Large intestine (tissue), 12 donors: ENCODE data around the gene KRT80. TPM values are rescaled to one million over a fixed set of nuclear protein-coding genes. Genes with fewer than 3 reads are reported as not detected.
"Not testable (repeated sequence)": the region's sequence is repeated elsewhere in the genome, so short reads cannot be mapped to it uniquely, and the experiment has no call there.

Experiments
- DNase-seq, 2 donors: peaks; one replicate each; pipeline versions ENCODE4 v3.0.0 to v3.0.0-alpha.2; 2013
- H3K27ac ChIP-seq: one replicate; pipeline ENCODE4 v1.5.1; 2013; ENCODE audit warnings: low read length
- H3K27me3 ChIP-seq: 2 replicates; pipeline ENCODE4 v1.6.1; 2013; ENCODE audit warnings: low read length; ENCODE audit not compliant: control insufficient read depth, insufficient read depth
- H3K36me3 ChIP-seq: 2 replicates; pipeline ENCODE4 v1.6.1; 2013; ENCODE audit warnings: low read length; ENCODE audit not compliant: control insufficient read depth, insufficient read depth
- H3K4me1 ChIP-seq: one replicate; pipeline ENCODE4 v1.6.1; 2013; ENCODE audit warnings: low read length; ENCODE audit not compliant: control insufficient read depth, insufficient read depth
- H3K4me3 ChIP-seq: one replicate; pipeline ENCODE4 v1.5.1; 2013; ENCODE audit warnings: low read length
- H3K9me3 ChIP-seq: one replicate; pipeline ENCODE4 v1.6.1; 2013; ENCODE audit warnings: mild to moderate bottlenecking, low read depth, low read length, moderate library complexity; ENCODE audit not compliant: control insufficient read depth
- WGBS: methylation state at CpG from one replicate; pipeline ENCODE4 v1.1.5; 2013; ENCODE audit warnings: low lambda C conversion rate; ENCODE audit not compliant: insufficient coverage; 5-methylcytosine and 5-hydroxymethylcytosine counted together
- long read RNA-seq, 11 donors: transcript quantifications; one replicate each; lab custom pipeline, GENCODE V29; 2026
- polyA plus RNA-seq: library from polyadenylated mRNA; unstranded; fragments of 120-200 nt; gene quantifications from one replicate; pipeline ENCODE4 v1.2.1, GENCODE V29; 2013

KRT80 gene
- polyA plus RNA-seq: 0.45 TPM
- long read RNA-seq, donor 1: 0 reads
- long read RNA-seq, donor 2: 0 reads
- long read RNA-seq, donor 3: 0 reads
- long read RNA-seq, donor 4: 0 reads
- long read RNA-seq, donor 5: 0 reads
- long read RNA-seq, donor 6, partial matches to known transcripts: 0 of 10 reads
- long read RNA-seq, donor 6, other reads (novel, unspliced or antisense): 10 of 10 reads
- long read RNA-seq, donor 7: 0 reads
- long read RNA-seq, donor 8: 0 reads
- long read RNA-seq, donor 9: 0 reads
- long read RNA-seq, donor 10: 0 reads
- long read RNA-seq, donor 11: 0 reads

GRCh38 chr12:52191841-52192791 is at the start of gene KRT80:
KRT80 (minus strand) TSS chr12:52192014; CDS start chr12:52191902, 112 bp downstream.
- WGBS: 100% methylated on average over 1 of the region's 20 CpGs

GRCh38 chr12:52241205-52241842 is 49.5 kb upstream of the KRT80 start:
- Histone ChIP-seq H3K36me3 (no peaks in the 10 kb centered on the region), H3K4me3 (no peak overlapping the region), H3K4me1 (peaks cover 14% of the 10 kb centered on the region), H3K27me3 (no peaks in the 10 kb centered on the region), H3K27ac (no peak overlapping the region), H3K9me3 (no peaks in the 10 kb centered on the region)
- no peak for DNase-seq
- no CpG with 5 or more reads among the region's 11 CpGs for WGBS

More at GRCh38 chr12:52191841-52192791, at the start of gene KRT80:
- Histone ChIP-seq H3K4me1 (peaks cover 22% of the 10 kb centered on the region), H3K4me3 (no peak within 1 kb of the TSS), H3K27me3 (no peaks in the 10 kb centered on the region), H3K36me3 (no peaks in the 10 kb centered on the region), H3K27ac (peak within 1 kb of the TSS; percentile 55), H3K9me3 (no peaks in the 10 kb centered on the region)
- DNase-seq: peak; percentile 75 to 81

GRCh38 chr12:52240247-52240646 is 48.4 kb upstream of the KRT80 start:
- not testable (repeated sequence) for H3K9me3 ChIP-seq, H3K36me3 ChIP-seq, H3K27me3 ChIP-seq, H3K27ac ChIP-seq, H3K4me3 ChIP-seq, DNase-seq
- WGBS: no CpG with 5 or more reads among the region's 6 CpGs
- peaks cover 20% of the 10 kb centered on the region for H3K4me1 ChIP-seq

GRCh38 chr12:52239767-52240166 is 48.0 kb upstream of the KRT80 start:
- no peaks in the 10 kb centered on the region for H3K9me3 ChIP-seq
- no peaks in the 10 kb centered on the region for H3K27me3 ChIP-seq
- no peak overlapping the region for H3K4me3 ChIP-seq
- WGBS: 67% methylated on average over 1 of the region's 2 CpGs
- no peak for DNase-seq
- no peak overlapping the region for H3K27ac ChIP-seq
- no peaks in the 10 kb centered on the region for H3K36me3 ChIP-seq
- peaks cover 21% of the 10 kb centered on the region for H3K4me1 ChIP-seq

- no peak overlapping the region for H3K27ac ChIP-seq
- DNase-seq: no peak
Measured at GRCh38 chr12:52238916-52239646, 47.3 kb upstream of the KRT80 start.

GRCh38 chr12:52238207-52238840 is 46.5 kb upstream of the KRT80 start:
- no CpG with 5 or more reads among the region's 4 CpGs for WGBS
- DNase-seq: no peak
- H3K9me3 ChIP-seq: no peaks in the 10 kb centered on the region
- H3K27me3 ChIP-seq: peaks cover 10% of the 10 kb centered on the region
- no peak overlapping the region for H3K4me3 ChIP-seq
- peaks cover 19% of the 10 kb centered on the region for H3K4me1 ChIP-seq
- no peak overlapping the region for H3K27ac ChIP-seq
- no peaks in the 10 kb centered on the region for H3K36me3 ChIP-seq

More at GRCh38 chr12:52238916-52239646, 47.3 kb upstream of the KRT80 start:
- no peaks in the 10 kb centered on the region for H3K9me3 ChIP-seq
- H3K4me1 ChIP-seq: peaks cover 21% of the 10 kb centered on the region
- WGBS: no CpG with 5 or more reads among the region's 7 CpGs
- H3K36me3 ChIP-seq: no peaks in the 10 kb centered on the region
- H3K27me3 ChIP-seq: peaks cover 3% of the 10 kb centered on the region
- H3K4me3 ChIP-seq: no peak overlapping the region

- peaks cover 27% of the 10 kb centered on the region for H3K27me3 ChIP-seq
- no peaks in the 10 kb centered on the region for H3K9me3 ChIP-seq
- no peak overlapping the region for H3K27ac ChIP-seq
- no peak for DNase-seq
- H3K36me3 ChIP-seq: no peaks in the 10 kb centered on the region
- WGBS: no CpG with 5 or more reads among the region's 3 CpGs
- peaks cover 31% of the 10 kb centered on the region for H3K4me1 ChIP-seq
- H3K4me3 ChIP-seq: no peak overlapping the region
Measured at GRCh38 chr12:52236386-52237050, 44.7 kb upstream of the KRT80 start.

GRCh38 chr12:52235822-52236361 is 44.1 kb upstream of the KRT80 start:
- Histone ChIP-seq H3K36me3 (no peaks in the 10 kb centered on the region), H3K9me3 (no peaks in the 10 kb centered on the region), H3K4me3 (no peak overlapping the region), H3K27me3 (peaks cover 27% of the 10 kb centered on the region), H3K4me1 (peaks cover 31% of the 10 kb centered on the region), H3K27ac (peak overlapping the region; percentile 37)
- WGBS: no CpG with 5 or more reads among the region's 4 CpGs
- DNase-seq: peak; percentile 68 to 88
